ENCODE results near the gene ELL2.
"Not testable (repeated sequence)": the region's sequence is repeated elsewhere in the genome, so short reads cannot be mapped to it uniquely, and the experiment has no call there.

The ELL2 gene

DNA sequence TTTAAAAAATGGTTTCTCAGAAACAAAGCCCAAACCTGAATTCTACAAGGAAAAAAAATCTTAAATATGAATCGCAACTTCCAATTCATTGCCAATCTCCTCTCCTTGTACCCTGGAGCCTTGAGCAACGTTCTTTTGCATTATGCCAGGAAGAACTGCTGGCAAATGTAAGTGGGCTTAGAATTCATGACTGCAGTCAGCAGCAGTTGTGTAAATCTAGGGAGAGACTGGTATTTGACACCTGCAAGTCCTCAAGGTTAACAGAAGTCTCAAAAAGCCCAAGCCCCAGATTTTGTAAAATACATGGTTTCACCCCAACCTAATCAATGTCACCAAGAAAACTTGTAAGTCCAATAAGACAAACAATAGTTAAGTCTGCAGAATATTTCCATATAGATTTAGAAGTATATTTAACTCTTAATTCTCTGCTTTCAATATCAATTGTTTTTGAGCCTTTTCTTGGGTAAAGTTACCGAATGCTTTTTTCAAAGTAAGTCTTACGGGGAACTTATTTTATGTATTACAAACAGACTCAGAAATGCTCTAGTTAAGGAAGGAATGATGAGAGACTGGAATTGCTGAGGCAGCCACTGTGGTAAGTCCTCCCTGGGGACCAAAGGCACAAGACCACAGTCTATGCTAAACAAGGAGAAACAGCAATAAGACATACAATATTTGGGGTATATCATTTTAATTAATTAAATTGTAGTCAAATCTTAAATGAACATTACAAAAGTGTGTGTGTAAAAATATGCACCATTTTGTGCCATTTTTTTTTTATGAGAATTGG, 31.3 kb downstream of the ELL2 start:
- no peak for DNase-seq (ENCODE audit: low spot score)

DNA sequence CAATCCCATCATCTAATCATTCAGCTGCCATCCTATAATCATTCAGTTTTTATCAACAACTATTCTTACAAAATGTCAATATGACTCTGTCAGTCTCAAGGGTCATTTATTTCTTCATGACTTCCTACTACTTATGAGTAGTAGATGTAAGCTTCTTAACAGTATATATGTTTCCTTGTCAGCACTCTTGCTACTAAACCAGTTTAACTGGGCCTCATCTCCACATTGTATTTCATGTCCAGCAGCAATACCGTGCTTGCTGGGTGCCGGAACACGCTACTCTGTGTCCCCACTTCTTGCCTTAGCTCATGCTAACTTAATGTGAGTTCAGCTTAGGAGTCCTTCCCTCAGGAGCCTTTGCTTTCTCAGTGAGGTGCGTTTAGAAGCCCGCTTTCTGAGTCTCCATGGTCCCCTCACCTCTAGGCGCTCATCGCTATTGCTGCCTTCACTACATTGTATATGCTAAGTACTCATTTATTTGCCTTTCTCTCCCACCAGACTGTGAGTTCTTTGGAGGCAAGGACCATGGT, 32.9 kb downstream of the ELL2 start:
- DNase-seq (ENCODE audit: low spot score): no peak

DNA sequence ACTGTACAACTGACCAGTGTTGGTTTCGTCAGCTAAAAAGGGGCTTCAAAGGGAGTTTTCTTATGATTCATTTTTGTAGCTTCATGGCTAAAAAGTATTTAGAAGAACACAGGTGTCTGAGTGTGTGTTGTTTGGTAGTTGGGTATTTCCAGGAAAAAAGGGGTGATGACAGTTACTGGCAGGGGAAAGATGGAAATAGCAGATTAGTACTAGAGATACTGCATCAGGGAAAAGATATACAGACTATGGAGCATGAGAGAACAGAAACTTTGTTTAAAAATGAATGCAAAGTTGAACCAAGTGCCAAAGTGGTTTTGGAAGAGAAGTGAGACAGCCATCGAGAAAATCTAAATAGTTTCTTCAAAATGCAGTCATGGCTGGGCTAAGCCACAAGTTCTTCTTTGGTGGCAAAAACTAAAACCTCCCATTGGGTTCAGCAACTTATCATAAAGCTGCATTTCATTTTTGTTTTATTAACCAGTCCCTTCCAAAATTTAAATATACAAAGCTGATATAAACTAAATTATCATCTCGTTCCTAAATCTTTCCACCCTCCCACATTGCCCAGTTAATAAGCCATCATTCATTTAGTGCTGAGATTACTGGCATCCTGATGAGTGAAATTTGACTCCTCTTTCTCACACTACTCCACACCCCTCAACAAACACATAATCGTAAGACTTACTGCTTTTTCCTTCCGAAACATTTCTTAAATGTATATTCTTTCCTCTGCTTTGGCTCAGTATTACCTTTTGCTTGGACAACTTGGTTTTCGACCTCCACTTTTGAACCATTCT, 33.5 kb downstream of the ELL2 start:
- DNase-seq (ENCODE audit: low spot score): no peak

DNA sequence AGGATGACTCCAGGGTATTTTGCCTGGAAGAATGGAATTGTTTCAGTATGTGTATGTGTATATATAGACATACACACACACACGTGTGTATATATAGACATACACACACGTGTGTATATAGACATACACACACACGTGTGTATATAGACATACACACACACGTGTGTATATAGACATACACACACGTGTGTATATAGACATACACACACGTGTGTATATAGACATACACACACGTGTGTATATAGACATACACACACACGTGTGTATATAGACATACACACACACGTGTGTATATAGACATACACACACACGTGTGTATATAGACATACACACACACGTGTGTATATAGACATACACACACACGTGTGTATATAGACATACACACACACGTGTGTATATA, 34.4 kb downstream of the ELL2 start:
- DNase-seq (ENCODE audit: low spot score): not testable (repeated sequence)

DNA sequence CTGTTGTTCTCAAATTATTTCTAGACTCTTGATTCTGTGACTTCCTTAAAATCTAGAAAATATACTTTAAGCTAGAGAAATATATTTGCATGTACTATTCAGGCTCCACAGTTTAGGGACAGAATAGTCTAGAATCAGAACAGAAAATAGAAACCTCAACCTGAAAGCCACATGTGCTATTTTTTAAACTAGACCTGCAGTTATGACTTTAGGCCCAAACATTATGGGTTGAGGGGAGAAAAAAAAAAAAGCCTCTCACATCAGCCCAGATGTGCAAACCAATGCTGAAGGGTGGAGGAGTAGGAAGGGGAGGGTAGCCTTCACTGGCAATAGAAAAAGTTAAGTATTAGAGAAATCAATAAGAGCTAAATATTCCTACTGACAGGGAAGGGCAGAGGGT, 35.7 kb downstream of the ELL2 start:
- DNase-seq (ENCODE audit: low spot score): no peak

DNA sequence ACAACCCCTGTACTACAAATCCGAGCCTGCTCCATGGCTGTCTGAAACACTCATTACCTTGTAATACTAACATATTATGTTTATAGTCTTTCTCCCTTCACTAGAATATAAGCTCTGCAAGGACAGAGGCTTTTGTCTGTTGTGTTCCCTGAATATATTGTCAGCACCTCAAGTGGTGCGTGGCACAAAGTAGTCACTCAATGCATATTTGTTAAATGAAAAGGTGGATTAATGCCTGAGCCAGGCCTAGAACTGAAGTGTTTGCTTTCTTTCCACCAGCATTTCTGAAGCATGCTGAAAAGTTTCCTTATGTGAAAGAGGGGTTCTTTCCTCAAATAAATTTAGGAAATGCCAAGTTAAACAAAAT, 36.3 kb downstream of the ELL2 start:
- no peak for DNase-seq (ENCODE audit: low spot score)

DNA sequence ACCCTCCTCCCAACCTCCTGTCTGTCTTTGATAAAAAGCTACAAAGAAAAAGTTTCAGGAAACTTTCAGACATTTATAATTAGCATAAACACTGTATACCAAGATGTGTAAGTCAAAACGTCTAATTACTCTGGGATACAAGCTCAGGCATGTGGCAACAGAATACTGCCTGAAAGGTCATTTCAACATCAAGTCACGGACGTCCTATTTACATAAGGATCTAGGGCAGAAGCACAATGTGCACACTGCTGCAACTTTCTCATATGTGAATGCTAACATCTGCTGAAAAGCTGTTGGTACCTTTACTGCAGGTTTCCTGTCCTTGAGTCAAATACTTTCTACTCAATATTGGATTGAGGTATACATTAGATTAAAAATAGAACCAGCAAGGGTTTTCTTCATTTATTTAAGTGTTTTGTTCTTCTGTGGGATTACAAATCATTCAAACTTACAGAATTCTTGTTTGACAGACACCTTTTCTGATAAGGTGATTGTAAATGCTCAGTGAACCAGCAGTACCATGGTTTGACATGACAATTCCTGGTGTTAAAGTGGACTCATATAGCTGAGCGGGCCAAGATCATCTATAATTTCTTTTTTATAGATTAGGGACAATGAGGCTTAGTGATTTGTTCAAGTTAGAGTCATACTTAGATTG, 36.8 kb downstream of the ELL2 start:
- DNase-seq (ENCODE audit: low spot score): no peak

DNA sequence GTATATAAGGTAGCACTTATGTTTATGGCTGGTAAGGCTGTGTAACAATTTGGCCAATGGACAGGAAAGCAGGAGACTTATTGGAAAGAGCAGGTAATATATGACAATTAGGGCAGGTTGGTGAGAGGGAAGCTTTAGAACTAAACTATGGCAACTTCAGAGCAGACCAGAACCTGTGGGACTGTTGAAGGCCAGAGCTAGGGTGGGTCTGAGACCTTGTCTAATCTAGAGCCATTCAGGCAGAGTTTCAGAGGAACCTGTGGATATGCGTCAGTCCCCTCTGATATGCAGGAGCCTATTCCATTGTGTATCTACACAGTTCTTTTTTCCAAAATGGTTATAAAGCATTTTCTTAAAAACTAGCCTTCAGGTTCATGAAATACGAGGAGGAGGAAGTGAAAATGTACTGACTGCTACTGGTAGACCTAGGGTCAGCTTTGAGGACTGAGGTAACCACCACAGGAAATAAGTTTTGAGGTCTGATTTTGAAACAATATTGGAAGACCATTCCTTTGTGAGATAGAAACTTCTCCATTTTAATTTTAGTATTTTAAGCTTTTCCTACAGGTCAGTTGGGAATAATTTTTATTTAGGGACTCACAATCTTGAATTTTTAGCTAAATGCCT, 37.6 kb downstream of the ELL2 start:
- DNase-seq (ENCODE audit: low spot score): no peak

DNA sequence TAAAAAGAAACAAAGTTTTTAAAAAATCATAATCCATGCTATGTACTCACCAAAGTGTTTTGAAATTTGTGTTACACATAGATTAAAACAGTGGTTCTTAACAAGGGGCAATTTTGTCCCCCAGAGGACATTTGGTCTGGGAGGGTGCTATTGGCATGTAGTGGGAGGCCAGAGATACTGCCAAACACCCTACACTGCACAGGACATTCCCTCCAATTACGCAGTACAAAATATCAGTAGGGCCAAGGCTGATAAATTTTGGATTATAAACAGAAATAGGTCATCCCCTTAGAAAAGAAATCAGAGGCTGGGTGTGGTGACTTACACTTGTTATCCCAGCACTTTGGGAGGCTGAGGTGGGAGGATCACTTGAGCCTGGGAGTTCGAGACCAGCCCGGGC, 38.9 kb downstream of the ELL2 start:
- DNase-seq (ENCODE audit: low spot score): no peak

DNA sequence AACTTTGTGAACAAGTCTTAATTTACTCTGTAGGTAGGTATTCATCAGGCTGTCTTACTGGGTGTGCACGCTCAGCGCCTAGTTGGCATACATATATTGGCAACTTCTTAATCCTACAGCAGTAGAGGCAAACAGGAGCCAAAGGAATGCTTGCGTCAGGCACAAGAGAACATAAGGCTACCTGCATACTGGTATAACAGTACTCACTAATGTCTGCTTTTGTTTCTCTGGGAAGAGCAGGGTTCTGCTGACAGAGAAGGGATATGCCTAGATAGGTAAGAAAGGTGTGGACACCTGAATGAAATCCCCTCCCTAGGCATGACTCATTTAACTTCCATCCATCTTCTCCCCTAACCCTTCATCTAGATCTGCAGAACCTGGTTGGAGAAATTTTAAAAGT, 40.1 kb downstream of the ELL2 start:
- no peak for DNase-seq (ENCODE audit: low spot score)

DNA sequence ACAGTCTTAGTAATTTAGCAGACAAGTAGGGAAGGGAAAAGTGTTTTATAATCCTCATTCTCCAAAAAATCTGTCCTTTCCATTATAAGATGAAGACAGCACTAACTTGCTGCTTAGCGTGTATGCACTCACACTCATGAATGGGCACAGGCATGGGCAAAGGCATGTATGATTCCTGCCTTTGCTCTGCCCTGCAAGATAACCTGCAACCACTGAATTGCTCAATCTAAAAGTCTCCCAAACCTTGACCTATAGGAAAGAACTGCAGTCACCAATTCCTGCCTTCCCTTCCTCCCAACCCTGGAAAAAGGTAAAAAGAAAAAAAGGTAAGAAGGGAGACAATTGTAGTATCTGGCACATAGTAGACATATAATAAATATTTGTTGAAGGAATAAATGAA, 40.8 kb downstream of the ELL2 start:
- DNase-seq (ENCODE audit: low spot score): no peak

DNA sequence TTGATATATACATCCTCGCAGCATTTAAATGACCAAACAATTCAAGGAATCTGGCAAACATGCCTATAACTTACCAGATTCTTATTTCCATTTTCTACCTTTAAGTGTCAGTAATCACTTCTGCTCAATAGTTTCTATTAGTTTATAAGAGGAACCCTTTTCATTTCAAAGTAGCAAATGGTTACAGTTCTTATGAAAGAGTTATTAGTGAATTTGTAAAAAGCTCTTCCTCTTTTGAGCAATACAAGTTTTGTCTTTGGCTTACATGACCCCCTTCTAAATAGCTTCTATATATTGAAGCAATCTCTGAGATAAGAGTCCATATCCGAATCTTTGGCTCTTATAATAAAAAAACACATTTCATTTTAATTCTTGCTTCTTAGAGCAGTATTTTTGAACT, 42.0 kb downstream of the ELL2 start:
- no peak for DNase-seq (ENCODE audit: low spot score)

DNA sequence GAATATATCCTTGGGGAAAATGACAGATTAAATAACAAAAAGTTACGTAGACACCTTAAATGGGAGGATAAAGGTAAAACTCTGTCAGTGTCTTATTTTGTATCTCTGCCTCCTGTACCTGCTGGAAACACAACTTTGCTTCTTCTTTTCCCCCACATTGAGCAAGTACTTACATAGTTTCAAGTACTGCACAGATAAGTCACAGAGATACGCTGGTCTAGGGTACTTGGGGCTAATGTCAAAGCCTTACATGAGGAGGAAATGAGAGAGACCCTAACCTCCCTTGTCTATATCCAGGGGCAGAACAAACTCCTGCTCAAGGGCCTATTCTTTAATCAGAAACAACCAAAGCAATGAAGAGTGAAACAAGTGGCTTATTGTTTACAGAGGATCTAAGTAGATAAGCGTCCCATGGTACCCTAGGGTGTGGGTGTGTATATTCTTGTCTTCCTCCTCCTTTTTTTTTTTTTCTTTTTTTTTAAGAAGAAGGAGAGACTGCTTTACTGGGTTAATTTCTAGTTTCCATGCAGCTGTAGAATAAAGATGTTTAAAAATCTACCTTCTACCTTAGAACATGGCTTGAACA, 43.1 kb downstream of the ELL2 start:
- no peak for DNase-seq (ENCODE audit: low spot score)

DNA sequence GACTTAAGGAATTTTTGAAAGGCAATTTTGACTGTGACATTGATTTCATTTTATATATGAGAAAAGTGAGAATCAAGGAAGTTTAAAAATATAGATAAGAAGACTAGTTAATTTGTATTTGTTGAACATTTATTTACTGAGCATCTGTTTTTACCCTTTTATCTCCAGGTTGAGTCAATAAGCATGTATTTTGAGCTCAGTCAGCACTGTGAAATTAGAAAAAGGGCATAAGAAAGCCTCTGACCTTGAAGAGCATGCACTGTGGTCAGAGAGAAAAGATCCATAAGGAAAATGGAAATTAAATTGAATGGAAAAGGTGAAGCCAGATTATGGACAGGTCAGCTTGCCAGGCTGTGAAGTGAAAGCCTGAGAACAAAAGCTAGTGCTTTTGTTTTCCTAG, 44.4 kb downstream of the ELL2 start:
- no peak for DNase-seq (ENCODE audit: low spot score)

DNA sequence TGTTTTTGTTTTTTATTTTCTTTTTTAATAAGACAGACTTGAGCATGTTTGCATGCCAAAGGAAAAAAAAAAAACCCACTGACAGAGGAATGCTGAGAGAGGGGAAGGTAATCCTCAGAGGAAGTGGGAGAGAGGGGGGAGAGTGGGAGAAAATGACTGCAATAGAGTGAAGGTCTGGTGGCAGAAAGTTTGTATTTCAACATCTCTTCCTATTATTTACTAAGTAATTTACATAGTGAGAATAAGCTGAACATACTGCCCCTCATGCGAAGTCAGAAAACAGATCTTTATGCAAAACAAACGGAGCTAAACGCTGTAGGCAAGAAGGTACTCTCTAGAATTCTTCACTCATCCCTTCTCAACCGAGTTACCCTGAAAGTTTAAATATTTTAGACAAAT, 45.0 kb downstream of the ELL2 start:
- no peak for DNase-seq (ENCODE audit: low spot score)

DNA sequence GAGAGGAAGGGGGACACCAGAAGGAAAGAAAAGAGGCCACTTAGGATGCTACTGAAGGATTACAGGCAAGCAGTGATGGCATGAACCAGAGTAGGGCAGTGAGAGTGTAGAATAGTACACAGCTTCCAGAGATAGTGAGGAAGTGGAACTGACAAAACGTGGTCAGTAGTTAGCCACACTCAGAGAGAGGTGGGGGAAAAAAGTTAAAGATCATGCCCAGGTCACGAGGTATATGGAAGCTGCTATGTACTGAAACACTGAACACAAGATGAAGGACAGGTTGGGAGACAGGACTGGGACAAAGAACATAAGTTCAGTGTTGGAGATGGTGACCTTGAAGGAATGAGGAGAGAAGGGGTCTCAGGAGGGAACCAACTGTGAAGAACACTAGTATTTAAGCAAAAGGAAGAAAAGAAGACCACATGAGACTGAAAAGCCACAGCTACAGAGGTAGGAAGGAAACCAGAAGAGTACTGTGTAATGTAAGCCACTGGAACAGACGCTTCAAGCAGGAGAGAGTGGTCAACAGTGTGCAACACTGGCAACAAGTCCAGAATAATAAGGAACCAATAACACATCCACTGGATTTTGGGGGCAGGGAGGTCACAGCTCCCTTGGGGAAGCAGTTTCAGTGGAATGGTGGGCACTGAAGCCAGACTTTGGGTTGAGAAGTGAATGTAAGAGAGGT, 45.5 kb downstream of the ELL2 start:
- DNase-seq (ENCODE audit: low spot score): no peak

DNA sequence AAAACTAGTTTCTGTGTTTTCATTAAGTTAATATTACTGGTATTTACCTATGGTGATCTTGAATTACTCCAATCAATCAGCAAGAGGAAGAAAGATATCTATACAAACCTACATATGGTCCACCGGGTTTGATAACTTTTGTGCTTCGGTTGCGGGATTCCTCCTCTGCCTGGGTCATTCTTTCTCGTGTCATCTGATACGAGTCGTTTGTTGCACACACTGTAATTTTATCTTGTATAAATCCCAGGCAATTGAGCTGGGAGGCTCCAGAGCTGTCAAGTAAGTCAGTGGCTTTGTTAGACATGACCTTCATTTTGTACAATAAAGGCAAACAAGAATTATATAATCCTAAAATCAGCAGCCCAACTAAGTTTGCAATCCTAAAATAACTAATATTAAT, 48.0 kb downstream of the ELL2 start:
- no peak for DNase-seq (ENCODE audit: low spot score)

DNA sequence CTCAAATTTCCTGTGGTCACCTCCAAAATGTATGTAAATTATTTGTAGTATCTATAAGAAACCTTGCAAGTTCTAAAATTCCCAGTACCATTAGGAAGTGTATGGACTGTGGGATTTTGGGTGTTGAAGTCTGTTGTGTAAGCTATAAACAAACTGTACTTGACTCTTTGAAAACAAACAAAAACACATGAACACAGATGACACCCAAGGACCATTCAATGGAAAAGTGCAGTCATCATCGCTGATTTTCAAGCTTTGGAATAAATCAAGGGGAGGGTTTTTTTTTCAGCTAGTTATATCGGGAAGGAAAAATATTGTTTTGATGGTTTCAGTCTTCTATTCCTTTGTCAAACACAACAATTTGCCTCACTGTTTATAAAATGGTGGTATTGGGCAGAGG, 49.6 kb downstream of the ELL2 start:
- DNase-seq (ENCODE audit: low spot score): no peak

DNA sequence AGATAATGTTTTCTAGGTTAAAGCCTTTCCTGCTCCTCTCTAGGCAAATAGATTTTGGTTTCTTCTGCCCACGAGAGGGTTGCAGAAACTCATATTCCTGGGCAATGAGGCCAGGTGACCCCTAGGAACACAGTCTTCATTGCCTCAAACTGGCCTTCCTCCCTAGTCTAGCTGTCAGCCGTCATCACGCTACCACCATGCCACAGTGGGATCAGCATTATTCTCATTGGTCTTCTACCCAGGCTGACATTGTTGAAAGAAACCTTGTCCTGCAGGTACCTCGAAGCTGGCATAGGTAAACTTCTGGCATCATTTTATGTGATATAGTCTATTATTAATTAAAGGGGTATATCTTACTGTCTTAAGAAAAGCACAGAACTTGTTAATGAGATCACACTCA, 51.1 kb downstream of the ELL2 start:
- DNase-seq (ENCODE audit: low spot score): no peak

DNA sequence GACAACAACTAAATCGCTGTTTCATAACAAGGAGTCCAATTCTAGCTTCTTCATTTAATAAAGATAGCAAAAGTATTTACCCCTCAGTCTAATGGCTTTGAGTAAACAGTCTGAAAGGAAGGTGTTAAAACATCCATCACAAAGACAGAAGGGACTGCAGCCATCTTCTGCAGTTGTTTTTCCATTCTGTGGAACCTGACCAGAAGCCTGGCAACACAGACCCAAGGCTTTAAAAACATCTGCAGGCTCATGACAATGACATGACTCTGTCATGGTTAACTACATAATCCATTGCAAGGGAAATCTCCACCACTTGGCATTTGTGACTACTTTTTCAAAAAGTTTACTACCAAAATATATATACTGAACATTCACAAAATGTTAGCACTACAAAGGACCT, 51.9 kb downstream of the ELL2 start:
- no peak for DNase-seq (ENCODE audit: low spot score)

DNA sequence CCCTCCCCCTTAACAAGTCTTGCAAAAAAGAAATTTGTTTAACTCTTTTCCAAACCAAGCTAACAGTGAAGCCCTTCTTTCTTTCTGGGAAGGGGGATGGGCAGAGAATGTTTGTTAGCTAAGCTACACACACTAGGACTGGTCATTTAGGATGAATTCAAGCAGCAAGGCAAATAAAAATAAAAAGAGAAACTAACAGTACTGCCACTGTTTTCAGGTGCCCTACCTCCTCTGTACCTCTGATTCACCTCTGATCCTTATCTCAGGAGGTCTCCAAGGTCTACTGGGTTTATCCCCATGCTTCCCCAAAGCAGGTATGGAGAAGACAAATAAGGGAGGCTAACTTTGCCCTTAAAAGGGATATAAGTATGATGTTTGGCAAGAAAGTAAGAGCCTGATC, 52.9 kb downstream of the ELL2 start:
- no peak for DNase-seq (ENCODE audit: low spot score)

All from AG20443 (cell line).